Activated CD8-positive, alpha-beta memory T cell treated with anti-CD3 and anti-CD28 coated beads, Interleukin-2, amount 50 U/mL, for 48 hours (primary cell): Measurements from ENCODE around the gene TUT7.
"Not testable (repeated sequence)": the region's sequence is repeated elsewhere in the genome, so short reads cannot be mapped to it uniquely, and the experiment has no call there.

ENCODE experiments used
- DNase-seq: peaks from one replicate; pipeline ENCODE4 v3.0.0-alpha.2; 2020

Gene TUT7, protein sequence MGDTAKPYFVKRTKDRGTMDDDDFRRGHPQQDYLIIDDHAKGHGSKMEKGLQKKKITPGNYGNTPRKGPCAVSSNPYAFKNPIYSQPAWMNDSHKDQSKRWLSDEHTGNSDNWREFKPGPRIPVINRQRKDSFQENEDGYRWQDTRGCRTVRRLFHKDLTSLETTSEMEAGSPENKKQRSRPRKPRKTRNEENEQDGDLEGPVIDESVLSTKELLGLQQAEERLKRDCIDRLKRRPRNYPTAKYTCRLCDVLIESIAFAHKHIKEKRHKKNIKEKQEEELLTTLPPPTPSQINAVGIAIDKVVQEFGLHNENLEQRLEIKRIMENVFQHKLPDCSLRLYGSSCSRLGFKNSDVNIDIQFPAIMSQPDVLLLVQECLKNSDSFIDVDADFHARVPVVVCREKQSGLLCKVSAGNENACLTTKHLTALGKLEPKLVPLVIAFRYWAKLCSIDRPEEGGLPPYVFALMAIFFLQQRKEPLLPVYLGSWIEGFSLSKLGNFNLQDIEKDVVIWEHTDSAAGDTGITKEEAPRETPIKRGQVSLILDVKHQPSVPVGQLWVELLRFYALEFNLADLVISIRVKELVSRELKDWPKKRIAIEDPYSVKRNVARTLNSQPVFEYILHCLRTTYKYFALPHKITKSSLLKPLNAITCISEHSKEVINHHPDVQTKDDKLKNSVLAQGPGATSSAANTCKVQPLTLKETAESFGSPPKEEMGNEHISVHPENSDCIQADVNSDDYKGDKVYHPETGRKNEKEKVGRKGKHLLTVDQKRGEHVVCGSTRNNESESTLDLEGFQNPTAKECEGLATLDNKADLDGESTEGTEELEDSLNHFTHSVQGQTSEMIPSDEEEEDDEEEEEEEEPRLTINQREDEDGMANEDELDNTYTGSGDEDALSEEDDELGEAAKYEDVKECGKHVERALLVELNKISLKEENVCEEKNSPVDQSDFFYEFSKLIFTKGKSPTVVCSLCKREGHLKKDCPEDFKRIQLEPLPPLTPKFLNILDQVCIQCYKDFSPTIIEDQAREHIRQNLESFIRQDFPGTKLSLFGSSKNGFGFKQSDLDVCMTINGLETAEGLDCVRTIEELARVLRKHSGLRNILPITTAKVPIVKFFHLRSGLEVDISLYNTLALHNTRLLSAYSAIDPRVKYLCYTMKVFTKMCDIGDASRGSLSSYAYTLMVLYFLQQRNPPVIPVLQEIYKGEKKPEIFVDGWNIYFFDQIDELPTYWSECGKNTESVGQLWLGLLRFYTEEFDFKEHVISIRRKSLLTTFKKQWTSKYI (N-terminal part only)

DNA sequence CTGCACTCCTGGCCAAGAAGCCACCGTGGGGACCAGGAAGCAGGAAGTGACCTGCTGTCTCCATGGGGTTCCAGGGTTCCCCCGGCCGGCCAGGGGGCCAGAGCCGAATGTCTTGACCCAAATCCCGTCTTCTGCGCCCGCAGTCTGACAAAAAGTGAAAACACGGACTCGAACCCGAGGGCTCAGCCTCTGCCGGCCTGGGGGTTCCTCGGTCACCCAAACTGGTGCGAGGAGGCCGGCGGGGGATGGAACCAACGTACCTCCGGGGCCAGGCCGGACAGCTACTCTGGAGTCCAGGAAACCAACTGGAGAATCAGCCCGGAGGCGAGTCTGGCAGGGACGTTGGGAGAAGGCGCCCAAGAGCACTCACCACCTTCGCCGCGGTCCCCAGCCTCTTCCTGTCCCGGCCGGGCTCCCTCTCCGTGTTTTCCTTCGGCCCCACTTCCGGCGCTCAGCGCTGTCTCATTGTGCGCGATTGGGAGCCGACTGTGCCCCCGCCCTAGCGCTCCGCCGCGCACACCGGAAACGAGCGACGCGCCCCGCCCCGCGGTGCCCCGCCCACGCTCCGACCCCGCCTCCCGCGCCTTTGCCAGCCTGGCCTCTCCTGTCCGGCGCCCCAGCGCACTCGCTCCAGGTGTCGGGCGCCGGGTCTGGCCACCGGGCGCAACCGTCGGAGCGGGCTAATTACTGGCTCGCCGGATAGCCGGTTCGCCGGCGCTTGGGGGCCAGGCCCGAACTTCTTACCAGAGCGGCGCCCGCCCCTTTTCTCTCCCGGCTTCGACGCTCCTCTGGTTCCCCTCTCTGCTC is at the start of gene TUT7:
TSS of gene TUT7 (minus strand) at position 400 of the 807 bp plus-strand sequence. CDS start 1,211 bp downstream, outside the sequence.
- peak; percentile 99 for DNase-seq

DNA sequence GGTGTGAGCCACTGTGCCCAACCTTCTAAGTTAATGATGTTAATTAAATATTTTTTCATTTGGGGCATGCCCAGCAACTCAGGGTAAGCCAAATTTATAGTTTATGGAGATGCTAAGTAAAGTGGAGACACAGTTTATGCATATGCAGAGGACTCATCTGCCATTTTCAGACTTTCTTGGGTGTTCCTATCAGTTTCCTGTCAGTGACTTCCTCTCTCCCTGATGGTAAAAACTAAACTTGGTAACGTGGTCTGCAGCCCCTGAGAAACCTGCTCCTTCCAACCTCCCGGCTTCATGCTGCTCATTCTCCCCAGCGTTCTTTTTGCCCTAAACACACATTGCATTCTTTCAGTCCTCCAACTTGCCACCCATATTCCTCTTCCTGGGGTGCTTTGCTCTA is 48.4 kb upstream of the TUT7 start:
- DNase-seq, result no peak

DNA sequence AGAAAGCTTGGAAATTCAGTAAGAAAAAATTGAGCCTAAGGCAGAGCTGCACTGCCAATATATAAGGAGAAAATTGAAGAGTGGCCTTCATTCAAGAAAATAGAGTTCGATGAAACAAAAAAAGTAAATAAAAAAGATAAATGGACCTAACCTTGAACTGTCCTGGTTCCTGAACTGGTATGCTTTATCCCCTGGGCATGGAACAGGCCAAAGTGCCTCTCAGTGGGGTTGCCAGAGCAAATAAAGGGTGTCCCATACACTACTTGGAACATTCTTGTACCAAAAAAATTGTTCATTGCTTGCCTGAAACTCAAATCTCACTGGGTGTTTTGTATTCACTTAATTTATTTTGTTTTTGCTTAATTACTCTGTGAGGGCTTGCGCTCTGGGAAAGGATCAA is 42.2 kb upstream of the TUT7 start:
- no peak for DNase-seq

DNA sequence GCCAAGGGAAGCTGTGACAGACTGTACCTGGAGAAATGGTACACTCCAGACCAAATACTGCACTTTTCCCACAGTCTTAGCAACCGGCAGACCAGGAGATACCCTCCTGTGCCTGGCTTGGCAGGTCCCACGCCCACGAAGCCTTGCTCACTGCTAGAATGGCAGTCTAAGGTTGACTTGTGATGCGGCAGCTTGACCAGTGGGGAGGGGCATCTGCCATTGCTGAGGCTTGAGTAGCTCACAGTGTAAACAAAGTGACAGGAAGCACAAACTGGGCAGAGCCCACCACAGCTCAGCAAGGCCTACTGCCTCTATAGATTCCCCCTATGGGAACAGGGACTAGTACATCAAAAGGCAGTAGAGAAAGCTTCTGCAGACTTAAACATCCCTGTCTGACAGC is 36.0 kb upstream of the TUT7 start:
- DNase-seq, result not testable (repeated sequence)

DNA sequence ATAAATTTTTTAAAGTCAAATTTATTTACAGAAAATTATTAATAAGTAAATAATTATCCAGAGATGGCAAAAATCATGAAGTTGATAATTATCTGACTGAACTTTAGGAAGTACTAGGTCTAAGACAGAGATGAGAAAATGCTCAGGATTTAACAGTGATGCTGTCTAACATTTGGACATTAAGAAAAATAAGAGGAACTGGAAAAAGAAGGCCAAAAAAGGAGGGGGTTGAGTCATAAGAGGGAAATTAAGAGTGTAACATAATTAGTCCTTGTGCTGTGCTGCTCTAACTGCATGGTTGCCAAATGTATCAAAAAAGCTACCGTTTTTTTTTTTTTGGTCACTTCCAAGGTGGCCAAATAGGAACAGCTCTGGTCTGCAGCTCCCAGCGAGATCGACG is 35.4 kb upstream of the TUT7 start:
- DNase-seq, result no peak

DNA sequence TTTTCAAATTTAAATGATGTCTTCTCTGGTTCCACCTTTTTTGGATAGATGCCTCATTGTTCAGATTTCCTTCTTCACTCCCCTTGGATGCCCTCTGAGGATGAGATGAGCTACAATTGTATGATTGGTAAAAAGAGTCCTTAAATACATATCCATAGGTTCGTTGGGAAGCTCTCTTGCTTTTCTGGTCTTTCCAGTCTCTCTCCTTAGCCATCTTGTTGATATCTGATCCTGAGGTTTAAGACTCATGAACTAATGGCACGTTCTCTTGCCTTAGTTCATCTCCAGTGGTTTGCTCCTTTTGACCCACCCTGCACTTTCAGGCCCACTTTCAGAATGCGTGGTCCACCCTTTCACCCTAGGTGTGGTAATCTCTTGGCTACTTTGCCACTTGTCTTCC is 33.2 kb upstream of the TUT7 start:
- DNase-seq, result no peak

DNA sequence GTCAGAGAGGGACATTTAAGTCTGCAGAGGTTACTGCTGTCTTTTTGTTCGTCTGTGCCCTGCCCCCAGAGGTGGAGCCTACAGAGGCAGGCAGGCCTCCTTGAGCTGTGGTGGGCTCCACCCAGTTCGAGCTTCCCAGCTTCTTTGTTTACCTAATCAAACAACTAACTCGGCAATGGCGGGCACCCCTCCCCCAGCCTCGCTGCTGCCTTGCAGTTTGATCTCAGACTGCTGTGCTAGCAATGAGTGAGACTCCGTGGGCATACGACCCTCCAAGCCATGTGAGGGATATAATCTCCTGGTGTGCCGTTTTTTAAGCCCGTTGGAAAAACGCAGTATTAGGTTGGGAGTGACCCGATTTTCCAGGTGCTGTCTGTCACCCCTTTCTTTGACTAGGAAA is 28.8 kb upstream of the TUT7 start:
- DNase-seq, result not testable (repeated sequence)

DNA sequence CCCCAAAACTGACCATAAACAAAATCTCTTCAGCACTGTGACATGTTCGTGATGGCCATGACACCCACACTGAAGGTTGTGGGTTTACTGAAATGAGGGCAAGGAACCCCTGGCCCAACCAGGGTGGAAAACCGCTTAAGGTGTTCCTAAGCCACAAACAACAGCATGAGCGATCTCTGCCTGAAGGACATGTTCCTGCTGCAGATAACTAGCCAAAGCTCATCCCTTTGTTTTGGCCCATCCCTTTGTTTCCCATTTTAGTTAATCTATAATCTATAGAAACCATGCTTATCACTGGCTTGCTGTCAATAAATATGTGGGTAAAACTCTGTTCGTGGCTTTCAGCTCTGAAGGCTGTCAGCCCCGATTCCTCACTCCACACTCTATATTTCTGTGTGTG is 21.8 kb upstream of the TUT7 start:
- no peak for DNase-seq

DNA sequence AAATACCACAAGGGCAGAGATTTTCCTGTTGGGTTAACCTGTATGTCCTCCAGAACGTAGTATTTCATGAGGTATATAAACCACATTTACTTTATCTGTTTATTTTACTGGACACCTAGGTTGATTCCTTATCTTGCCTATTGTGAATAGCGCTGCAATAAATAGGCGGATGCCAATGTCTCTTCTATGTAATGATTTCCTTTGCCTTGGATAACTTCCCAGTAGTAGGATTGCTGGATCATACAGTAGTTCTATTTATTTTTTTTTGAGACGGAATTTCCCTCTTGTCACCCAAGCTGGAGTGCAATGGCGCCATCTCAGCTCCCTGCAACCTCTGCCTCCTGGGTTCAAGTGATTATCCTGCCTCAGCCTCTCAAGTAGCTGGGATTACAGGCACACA is 15.6 kb upstream of the TUT7 start:
- DNase-seq, result no peak

DNA sequence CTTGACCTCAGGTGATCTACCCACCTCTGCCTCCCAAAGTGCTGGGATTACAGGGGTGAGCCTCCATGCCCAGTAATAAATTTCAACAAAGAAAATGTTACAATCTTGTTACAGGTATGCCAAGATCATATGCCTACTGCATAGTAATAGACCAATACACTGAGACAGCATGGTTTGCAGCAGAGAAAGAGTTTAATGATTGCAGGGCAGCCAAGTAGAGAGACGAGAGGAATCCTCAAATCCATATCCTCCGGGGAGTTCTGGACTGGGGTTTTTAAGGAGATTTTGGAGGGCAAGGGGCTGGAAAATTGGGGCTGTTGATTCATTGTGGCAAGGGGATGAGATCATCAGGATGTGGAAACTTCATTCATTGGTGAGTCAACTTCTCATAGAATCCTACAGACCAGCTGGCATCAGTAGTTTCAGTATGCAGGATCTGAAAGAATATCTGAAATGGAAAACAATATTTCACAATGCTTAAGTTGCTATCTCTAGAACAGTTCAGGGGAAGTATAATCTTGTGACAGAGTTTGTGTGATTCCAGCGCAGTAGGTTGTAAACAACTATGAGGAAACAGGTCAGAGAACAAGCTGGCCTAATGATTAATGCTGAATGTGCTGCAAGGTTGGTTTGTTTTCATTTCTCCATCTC is 14.8 kb upstream of the TUT7 start:
- DNase-seq, result no peak

DNA sequence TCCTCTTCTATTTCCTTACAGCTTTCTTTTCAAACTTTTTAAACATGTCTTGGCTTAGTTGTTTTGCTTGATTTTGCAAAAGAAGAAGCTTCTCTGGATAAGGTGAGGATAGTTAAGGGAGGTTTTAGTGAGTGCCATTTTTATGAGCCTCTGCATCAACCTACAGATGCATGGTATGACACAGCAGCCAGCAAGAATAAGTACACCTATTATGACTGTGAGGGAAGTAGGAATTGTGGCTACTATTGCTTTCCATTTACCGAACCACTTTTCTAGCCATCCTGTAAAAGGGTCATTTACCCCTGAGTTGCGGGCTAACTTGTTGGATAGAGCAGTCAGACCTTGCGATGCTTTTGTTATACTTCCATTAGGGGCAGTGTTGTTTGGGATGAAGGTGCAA is 7.0 kb upstream of the TUT7 start:
- DNase-seq, result no peak

DNA sequence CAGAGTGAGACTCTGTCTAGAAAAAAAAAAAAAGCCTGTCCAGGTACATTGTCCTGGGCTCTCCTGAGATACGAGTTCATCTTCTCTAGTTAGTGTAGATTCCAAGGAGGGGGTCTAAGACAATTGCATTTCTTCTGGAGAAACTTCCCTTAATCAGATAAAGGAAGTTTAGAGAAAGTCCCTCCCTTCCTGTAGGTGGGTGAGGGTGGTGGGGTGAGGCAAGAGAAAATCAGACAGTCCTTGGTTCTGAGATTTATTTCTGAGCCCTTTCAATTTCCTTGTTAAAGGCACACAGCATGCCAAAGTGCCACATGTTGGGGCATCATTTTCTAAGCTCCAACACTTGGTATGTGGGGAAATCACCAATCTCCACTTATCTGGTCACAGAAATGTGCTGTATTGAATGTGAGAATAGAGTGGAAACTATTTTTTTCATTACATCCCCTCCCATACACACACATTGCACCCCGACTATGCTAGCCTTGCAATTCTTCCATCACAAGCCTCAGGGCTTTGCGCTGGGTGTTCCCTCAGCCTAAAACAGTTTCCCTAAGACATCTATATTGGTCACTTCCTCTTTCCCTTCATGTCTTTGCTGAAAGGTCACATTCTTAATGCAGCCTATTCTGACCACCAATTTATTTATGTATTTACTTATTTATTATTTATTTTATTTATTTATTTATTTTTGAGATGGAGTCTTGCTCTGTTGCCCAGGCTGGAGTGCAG is 5.1 kb upstream of the TUT7 start:
- DNase-seq, result no peak

DNA sequence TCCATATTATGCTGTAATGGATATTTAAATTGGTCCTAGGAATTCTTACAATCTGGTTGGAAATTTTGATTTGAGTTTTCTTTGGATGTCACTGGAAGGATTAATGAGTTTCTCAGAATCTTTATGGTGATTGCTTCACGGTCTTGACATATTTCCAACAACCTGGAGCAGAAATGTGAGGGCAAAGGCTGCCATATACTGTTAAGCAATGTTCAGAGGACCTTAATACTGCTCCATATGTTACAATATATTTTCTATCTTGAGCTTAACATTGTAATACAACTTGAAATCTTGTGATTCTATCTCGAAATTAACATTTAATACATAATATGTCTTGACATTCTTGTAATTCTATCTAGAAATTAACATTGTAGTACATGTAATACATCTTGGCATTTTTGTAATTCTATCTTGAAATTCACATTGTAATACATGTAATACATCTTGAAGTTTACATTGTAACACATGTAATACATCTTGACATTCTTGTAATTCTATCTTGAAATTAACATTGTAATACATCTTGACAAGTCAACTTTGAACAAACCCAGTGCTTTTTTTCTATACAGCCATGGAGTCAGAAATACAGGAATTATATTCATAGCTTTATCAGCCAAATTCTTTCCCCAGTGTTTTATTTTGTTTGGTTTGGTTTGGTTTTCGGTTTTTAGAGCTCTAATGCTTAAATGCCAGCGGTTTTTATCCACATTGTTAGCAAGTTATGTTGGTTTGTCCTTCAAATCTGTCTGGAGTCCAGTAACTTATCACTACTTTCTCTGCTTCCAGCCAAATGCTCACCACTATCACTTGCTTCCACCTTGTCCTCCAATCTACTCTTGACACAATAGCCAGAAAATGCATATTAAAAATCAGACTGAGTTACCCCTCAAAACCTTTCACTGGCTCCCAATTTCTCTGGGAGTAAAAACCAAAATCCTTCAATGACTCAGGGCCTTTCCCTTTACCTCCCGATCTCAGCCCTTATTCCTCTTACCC is 3.0 kb upstream of the TUT7 start:
- DNase-seq, result no peak

DNA sequence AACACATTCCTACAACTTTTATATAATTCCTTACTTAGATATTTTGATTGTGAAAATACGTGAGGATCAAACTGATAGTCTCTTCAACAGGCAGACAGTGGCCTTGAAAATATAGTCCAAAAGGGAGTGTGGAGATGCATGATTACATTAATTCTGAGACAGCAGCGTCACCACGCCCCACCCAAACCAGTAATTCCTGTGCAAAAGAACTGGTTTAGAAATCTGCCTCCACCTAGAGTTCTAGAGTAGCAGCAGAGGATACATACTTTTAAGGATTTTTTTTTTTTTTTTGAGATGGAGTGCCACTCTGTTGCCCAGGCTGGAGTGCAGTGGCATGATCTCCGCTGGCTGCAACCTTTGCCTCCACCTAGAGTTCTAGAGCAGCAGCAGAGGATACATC is 1.6 kb upstream of the TUT7 start:
- no peak for DNase-seq

DNA sequence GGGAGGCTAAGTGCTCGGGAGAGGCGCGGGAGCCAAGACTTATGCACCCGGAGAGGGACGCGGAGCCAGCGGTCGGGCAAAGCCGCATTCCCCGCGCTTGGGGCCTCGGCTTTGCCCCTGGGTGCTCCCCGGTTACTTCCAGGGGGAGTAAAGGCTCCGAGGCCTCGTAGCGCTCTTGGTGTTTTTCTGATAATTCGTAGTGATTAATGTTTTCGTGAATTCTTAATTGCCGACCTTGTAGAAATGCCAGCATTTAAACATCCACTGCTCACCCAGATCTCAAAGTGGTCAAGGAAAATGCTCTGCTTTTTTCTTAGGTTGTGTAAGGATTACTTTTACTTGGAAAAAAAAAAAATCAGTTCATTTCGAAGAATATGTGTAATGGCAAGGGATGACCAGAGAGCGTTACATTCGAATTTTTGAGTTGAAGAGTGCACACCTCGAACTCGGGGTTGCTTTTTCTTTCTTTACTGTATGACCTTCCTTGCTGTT is 654 bp upstream of the TUT7 start:
- DNase-seq, result no peak

DNA sequence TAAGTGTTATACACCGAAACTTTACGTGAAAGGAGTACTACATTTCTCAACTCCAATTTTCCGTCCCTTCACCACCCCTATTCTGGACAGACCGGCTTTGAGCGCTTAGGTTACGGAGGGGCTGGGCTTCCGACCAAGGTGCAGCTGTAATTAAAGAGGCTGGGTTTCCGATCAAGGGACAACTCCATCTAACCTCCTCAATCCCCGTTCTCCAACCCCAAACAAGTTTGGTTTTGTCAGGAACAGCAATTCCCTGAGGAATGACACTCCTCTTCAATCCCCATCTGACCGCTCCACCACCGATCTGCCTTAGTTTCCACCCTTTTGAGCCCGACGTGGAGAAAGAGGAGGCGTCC is 577 bp downstream of the TUT7 start:
- DNase-seq, result no peak

DNA sequence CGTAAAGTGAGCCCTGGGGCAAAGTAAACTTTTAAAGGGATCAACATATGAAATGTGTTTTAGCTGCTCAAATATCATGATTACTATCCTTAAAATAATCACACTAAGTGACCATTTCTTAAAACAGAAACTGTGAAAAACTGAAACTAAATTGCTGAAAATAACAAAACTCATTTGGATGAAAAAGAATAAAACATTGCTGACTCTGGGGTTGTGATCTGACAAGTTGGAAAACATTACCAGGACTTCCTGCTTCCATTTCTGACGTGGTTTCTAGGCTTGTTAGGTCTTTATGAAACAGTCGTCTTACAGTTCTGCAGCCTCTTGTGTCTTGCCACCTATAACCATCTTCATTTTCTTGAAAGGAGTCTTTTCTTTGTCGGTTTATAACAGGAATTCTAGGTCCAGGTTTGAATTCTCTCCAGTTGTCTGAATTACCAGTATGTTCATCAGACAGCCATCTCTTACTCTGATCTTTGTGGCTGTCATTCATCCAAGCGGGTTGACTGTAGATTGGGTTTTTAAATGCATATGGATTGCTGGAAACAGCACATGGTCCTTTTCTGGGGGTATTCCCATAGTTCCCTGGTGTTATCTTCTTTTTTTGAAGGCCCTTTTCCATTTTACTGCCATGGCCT is 1.7 kb downstream of the TUT7 start:
- DNase-seq, result no peak

DNA sequence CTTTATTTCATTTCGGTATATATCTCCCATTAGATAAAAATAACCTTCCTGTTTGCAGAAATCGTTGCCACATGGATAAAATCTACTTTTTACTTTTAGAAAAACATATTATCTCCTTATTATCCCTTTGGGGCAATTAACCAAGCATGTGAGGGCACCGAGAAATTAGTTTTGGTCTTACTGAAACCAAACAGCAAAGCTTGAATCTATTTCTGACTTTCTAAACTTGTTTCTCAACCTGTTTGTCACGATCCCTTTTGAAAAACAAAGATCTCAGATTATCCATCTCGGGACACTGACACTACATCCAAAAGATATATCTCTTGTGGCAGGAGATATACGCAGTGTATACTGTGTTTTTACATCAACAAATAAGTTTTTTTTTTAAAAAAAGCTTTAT is 2.3 kb downstream of the TUT7 start:
- no peak for DNase-seq
